Loucy (cell line): ENCODE measurements around the gene NXN.

Experiments
- EZH2phosphoT487 ChIP-seq: fragments of 200-600 bp; IDR thresholded peaks from 2 replicates; pipeline ENCODE4 v1.6.1; 2018; ENCODE audit warnings: antibody characterized with exemption, mild to moderate bottlenecking, moderate library complexity, borderline replicate concordance
- TF ChIP-seq, protein P1 (sequence below): fragments of 200-600 bp; sonication (generic); conservative IDR thresholded peaks from 2 replicates; pipeline ENCODE4 v1.5.1; 2014; ENCODE audit warnings: mild to moderate bottlenecking, antibody characterized with exemption, low read length

DNA sequence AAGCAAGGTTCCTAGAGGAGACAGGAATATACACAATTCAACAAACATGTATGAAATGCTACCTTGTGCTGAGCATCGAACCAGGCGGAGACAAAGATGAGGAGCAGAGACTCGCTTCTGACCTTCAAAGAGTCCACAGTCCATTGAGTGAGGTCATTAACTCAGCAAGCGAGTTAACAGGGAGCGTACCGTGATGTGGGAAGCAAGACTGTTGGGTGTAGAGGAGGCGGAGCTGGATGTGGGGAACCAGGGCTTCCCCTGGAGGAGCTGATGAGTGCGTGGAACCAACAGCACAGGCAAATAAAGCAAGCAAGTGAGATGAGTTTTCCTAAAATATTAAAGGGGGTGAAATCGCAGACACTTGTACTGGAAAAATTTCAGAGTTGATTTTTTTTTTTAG lies 65.0 kb downstream of the NXN start:
- TF ChIP-seq, protein P1, sequence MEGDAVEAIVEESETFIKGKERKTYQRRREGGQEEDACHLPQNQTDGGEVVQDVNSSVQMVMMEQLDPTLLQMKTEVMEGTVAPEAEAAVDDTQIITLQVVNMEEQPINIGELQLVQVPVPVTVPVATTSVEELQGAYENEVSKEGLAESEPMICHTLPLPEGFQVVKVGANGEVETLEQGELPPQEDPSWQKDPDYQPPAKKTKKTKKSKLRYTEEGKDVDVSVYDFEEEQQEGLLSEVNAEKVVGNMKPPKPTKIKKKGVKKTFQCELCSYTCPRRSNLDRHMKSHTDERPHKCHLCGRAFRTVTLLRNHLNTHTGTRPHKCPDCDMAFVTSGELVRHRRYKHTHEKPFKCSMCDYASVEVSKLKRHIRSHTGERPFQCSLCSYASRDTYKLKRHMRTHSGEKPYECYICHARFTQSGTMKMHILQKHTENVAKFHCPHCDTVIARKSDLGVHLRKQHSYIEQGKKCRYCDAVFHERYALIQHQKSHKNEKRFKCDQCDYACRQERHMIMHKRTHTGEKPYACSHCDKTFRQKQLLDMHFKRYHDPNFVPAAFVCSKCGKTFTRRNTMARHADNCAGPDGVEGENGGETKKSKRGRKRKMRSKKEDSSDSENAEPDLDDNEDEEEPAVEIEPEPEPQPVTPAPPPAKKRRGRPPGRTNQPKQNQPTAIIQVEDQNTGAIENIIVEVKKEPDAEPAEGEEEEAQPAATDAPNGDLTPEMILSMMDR: no peak
- TF ChIP-seq EZH2phosphoT487: no peak
